ENCODE data around the gene ZNF618. TPM values are rescaled to one million over a fixed set of nuclear protein-coding genes. Genes with fewer than 3 reads are reported as not detected.

The ZNF618 gene
- polyA plus RNA-seq, 1 donor (not counting 4 experiments of a cell fraction or from before 2014, with no cell fraction given) = 2.5 TPM

DNA sequence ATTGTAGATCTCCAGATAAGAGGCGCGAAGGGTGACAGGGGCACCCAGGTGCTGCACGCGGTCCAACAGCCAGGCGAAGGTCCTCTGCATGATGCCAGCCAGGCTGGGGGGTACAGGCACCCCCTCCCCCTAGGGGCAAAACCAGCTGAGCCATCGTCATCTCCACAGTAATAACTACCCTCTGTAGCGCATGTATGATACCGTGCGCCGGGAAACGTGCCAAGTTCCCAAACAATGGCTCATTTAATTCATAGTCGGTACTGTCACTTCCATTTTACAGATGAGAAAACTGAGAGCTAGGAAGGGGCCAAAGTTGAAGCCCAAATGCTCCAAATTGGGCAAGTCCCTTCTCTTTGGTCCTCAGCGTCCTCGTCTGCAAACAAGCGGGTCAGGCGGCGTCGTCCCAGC, 221.5 kb downstream of the ZNF618 start:
- Histone ChIP-seq H3K27ac (ENCODE audit: control insufficient read depth, insufficient read depth, low read length) (no peak overlapping the region), H3K4me3 (ENCODE audit: control insufficient read depth in 2 of 3, extremely low read depth in 1 of 3, insufficient read depth in 2 of 3, low read depth in 1 of 3, low read length in 3 of 3) (peak overlapping the region; percentile 49 to 60 (median 51)), H3K79me2 (ENCODE audit: control insufficient read depth, insufficient read depth, low read length) (no peaks in the 10 kb centered on the region), H3K9me3 (ENCODE audit: control insufficient read depth, low read depth, low read length) (peaks cover 3% of the 10 kb centered on the region), H2AFZ (ENCODE audit: control insufficient read depth, low read length) (peak overlapping the region; percentile 53), H3K4me2 (ENCODE audit: control insufficient read depth, extremely low read depth, insufficient read depth, low read depth, low read length) (peak overlapping the region; percentile 64), H4K20me1 (ENCODE audit: control insufficient read depth, extremely low read depth, insufficient read depth, low read length) (no peaks in the 10 kb centered on the region), H3K9ac (ENCODE audit: control insufficient read depth, extremely low read depth, insufficient read depth, low read length) (peak overlapping the region; percentile 28), H3K27me3 (ENCODE audit: control insufficient read depth, extremely low read depth, insufficient read depth, low read length) (peaks cover 22% of the 10 kb centered on the region), H3K9me1 (ENCODE audit: control insufficient read depth, extremely low read depth, insufficient read depth, low read length) (no peaks in the 10 kb centered on the region), H3K36me3 (ENCODE audit: control insufficient read depth in 2 of 2, extremely low read depth in 1 of 2, insufficient read depth in 2 of 2, low read length in 2 of 2) (no peaks in the 10 kb centered on the region), H3K4me1 (ENCODE audit: control insufficient read depth, extremely low read depth, insufficient read depth, low read length) (peaks cover 4% of the 10 kb centered on the region)
- FAIRE-seq (no peak), DNase-seq (ENCODE audit: low read depth, low spot score) (no peak)
- TF ChIP-seq CTCF (optimal IDR thresholded peaks at IDR 0.05 in 1 of 3, IDR thresholded peaks at IDR 0.05 in 1 of 3, conservative IDR thresholded peaks at IDR 0.05 in 1 of 3; ENCODE audit: extremely low read depth in 1 of 3, insufficient read depth in 2 of 3, low read length in 3 of 3) = no peak
- TF ChIP-seq EZH2 (IDR thresholded peaks at IDR 0.05; ENCODE audit: low read length) = no peak
- dilution Hi-C loops (cut with MboI; ENCODE audit: extremely low pct_ligation_motif_present, low sequenced_read_pairs) = no loop called here

- H3K4me3 ChIP-seq (ENCODE audit: control insufficient read depth in 2 of 3, extremely low read depth in 1 of 3, insufficient read depth in 2 of 3, low read depth in 1 of 3, low read length in 3 of 3) = peak overlapping the region; percentile 49 to 60 (median 51)
Observed at GRCh38 chr9:114098021-114098935, 222.2 kb downstream of the ZNF618 start.

More at GRCh38 chr9:114098021-114098935, 222.2 kb downstream of the ZNF618 start:
- H3K4me2 ChIP-seq (ENCODE audit: control insufficient read depth, extremely low read depth, insufficient read depth, low read depth, low read length) = peak overlapping the region; percentile 64
- H2AFZ ChIP-seq (ENCODE audit: control insufficient read depth, low read length) = peak overlapping the region; percentile 53
- DNase-seq (ENCODE audit: low read depth, low spot score) (no peak), FAIRE-seq (no peak)
- H4K20me1 ChIP-seq (ENCODE audit: control insufficient read depth, extremely low read depth, insufficient read depth, low read length) = no peaks in the 10 kb centered on the region
- peaks cover 19% of the 10 kb centered on the region for H3K27me3 ChIP-seq (ENCODE audit: control insufficient read depth, extremely low read depth, insufficient read depth, low read length)
- H3K9me1 ChIP-seq (ENCODE audit: control insufficient read depth, extremely low read depth, insufficient read depth, low read length) = no peaks in the 10 kb centered on the region
- peaks cover 4% of the 10 kb centered on the region for H3K4me1 ChIP-seq (ENCODE audit: control insufficient read depth, extremely low read depth, insufficient read depth, low read length)
- no peaks in the 10 kb centered on the region for H3K79me2 ChIP-seq (ENCODE audit: control insufficient read depth, insufficient read depth, low read length)
- H3K9me3 ChIP-seq (ENCODE audit: control insufficient read depth, low read depth, low read length) = peaks cover 3% of the 10 kb centered on the region
- TF ChIP-seq EZH2 (IDR thresholded peaks at IDR 0.05; ENCODE audit: low read length) (no peak), CTCF (optimal IDR thresholded peaks at IDR 0.05 in 1 of 3, IDR thresholded peaks at IDR 0.05 in 1 of 3, conservative IDR thresholded peaks at IDR 0.05 in 1 of 3; ENCODE audit: extremely low read depth in 1 of 3, insufficient read depth in 2 of 3, low read length in 3 of 3) (peak in 1 of 3 experiments; percentile 2)
- dilution Hi-C loops (cut with MboI; ENCODE audit: extremely low pct_ligation_motif_present, low sequenced_read_pairs) = no loop called here
- peak overlapping the region; percentile 28 for H3K9ac ChIP-seq (ENCODE audit: control insufficient read depth, extremely low read depth, insufficient read depth, low read length)
- H3K27ac ChIP-seq (ENCODE audit: control insufficient read depth, insufficient read depth, low read length) = no peak overlapping the region
- H3K36me3 ChIP-seq (ENCODE audit: control insufficient read depth in 2 of 2, extremely low read depth in 1 of 2, insufficient read depth in 2 of 2, low read length in 2 of 2) = no peaks in the 10 kb centered on the region
